ENCODE measurements around the gene BICRAL. TPM values are rescaled to one million over a fixed set of nuclear protein-coding genes. Genes with fewer than 3 reads are reported as not detected.

The BICRAL gene
- total RNA-seq, 1 donor from 2014 or later, result 21.0 TPM

GRCh38 chr6:42744351-42744893 is 37.4 kb upstream of the BICRAL start:
- no peaks in the 10 kb centered on the region for H3K27me3 ChIP-seq
- no peak for TF ChIP-seq CTCF (IDR thresholded peaks at IDR 0.05)
- no peak for ATAC-seq
- H3K4me3 ChIP-seq, result peak overlapping the region; percentile 93
- H3K4me1 ChIP-seq, result peaks cover 30% of the 10 kb centered on the region
- H3K36me3 ChIP-seq, result no peaks in the 10 kb centered on the region
- H3K9me3 ChIP-seq, result no peaks in the 10 kb centered on the region
- intact Hi-C loops (cut with DNase I), result no loop called here
- no peak overlapping the region for H3K27ac ChIP-seq
- DNase-seq, result peak; percentile 53

- no peaks in the 10 kb centered on the region for H3K36me3 ChIP-seq
- no peak for ATAC-seq
- no peak for DNase-seq
- peak overlapping the region; percentile 93 for H3K4me3 ChIP-seq
- no peaks in the 10 kb centered on the region for H3K9me3 ChIP-seq
- no peak for TF ChIP-seq CTCF (IDR thresholded peaks at IDR 0.05)
- intact Hi-C loops (cut with DNase I), result no loop called here
- peak overlapping the region; percentile 98 for H3K27ac ChIP-seq
- peaks cover 30% of the 10 kb centered on the region for H3K4me1 ChIP-seq
- H3K27me3 ChIP-seq, result no peaks in the 10 kb centered on the region
Observed at GRCh38 chr6:42745083-42745639, 36.7 kb upstream of the BICRAL start.

- H3K4me1 ChIP-seq, result peaks cover 30% of the 10 kb centered on the region
- intact Hi-C loops (cut with DNase I), result no loop called here
- ATAC-seq, result peak; percentile 94
Observed at GRCh38 chr6:42745640-42746462, 36.0 kb upstream of the BICRAL start, which contains the start of gene TBCC. Gene TBCC (minus strand): TSS chr6:42746103. CDS start chr6:42746073, 30 bp downstream.

GRCh38 chr6:42746463-42747391 is 35.1 kb upstream of the BICRAL start:
- no peaks in the 10 kb centered on the region for H3K9me3 ChIP-seq
- peak; percentile 85 for ATAC-seq
- H3K27me3 ChIP-seq, result no peaks in the 10 kb centered on the region
- H3K4me3 ChIP-seq, result peak overlapping the region; percentile 93
- DNase-seq, result peak; percentile 92
- intact Hi-C loops (cut with DNase I), result no loop called here
- peaks cover 30% of the 10 kb centered on the region for H3K4me1 ChIP-seq
- no peak for TF ChIP-seq CTCF (IDR thresholded peaks at IDR 0.05)
- peak overlapping the region; percentile 98 for H3K27ac ChIP-seq
- no peaks in the 10 kb centered on the region for H3K36me3 ChIP-seq

More at GRCh38 chr6:42745640-42746462, 36.0 kb upstream of the BICRAL start, which contains the start of gene TBCC:
- H3K36me3 ChIP-seq, result no peaks in the 10 kb centered on the region
- peak within 1 kb of the TSS; percentile 98 for H3K27ac ChIP-seq
- H3K9me3 ChIP-seq, result no peaks in the 10 kb centered on the region
- DNase-seq, result peak; percentile 96
- H3K4me3 ChIP-seq, result peak within 1 kb of the TSS; percentile 93
- H3K27me3 ChIP-seq, result no peaks in the 10 kb centered on the region
- no peak for TF ChIP-seq CTCF (IDR thresholded peaks at IDR 0.05)

- intact Hi-C loops (cut with DNase I), result no loop called here
- Histone ChIP-seq H3K4me3 (peak overlapping the region; percentile 93), H3K9me3 (no peaks in the 10 kb centered on the region), H3K36me3 (no peaks in the 10 kb centered on the region), H3K27ac (no peak overlapping the region), H3K4me1 (peaks cover 30% of the 10 kb centered on the region), H3K27me3 (no peaks in the 10 kb centered on the region)
- no peak for TF ChIP-seq CTCF (IDR thresholded peaks at IDR 0.05)
- peak; percentile 34 for DNase-seq
- no peak for ATAC-seq
Observed at GRCh38 chr6:42748203-42748898, 33.5 kb upstream of the BICRAL start.
